Small intestine (tissue), 7 donors: ENCODE results near the gene NIFK. TPM values are rescaled to one million over a fixed set of nuclear protein-coding genes. Genes with fewer than 3 reads are reported as not detected.
"Not testable (repeated sequence)": the region's sequence is repeated elsewhere in the genome, so short reads cannot be mapped to it uniquely, and the experiment has no call there.

Source experiments
- DNase-seq, 2 donors: peaks; one replicate each; pipeline versions ENCODE4 v3.0.0 to v3.0.0-alpha.2; 2013
- FAIRE-seq: peaks from 2 replicates; lab custom pipeline; 2012; peaks lifted over from hg19 to GRCh38; lab: Jason Lieb, UNC
- H3K27ac ChIP-seq, 3 donors: one replicate each; pipeline ENCODE4 v1.5.1; 2013; ENCODE audit warnings: low read length in 2 of 3, mild to moderate bottlenecking in 2 of 3, control low read depth in 1 of 3, inconsistent platforms in 1 of 3, low read depth in 1 of 3, moderate library complexity in 1 of 3
- H3K27me3 ChIP-seq, 3 donors: one replicate each; pipeline ENCODE4 v1.6.1; 2013; ENCODE audit warnings: low read length in 3 of 3, inconsistent platforms in 1 of 3; ENCODE audit not compliant: control insufficient read depth in 3 of 3, insufficient read depth in 3 of 3
- H3K36me3 ChIP-seq, 3 donors: one replicate each; pipeline ENCODE4 v1.6.1; 2013; ENCODE audit warnings: low read length in 3 of 3, inconsistent platforms in 1 of 3, low read depth in 1 of 3, mild to moderate bottlenecking in 1 of 3, moderate library complexity in 1 of 3; ENCODE audit not compliant: control insufficient read depth in 3 of 3, insufficient read depth in 2 of 3
- H3K4me1 ChIP-seq, 3 donors: one replicate each; pipeline ENCODE4 v1.6.1; 2013; ENCODE audit warnings: low read length in 2 of 3, inconsistent platforms in 1 of 3, low read depth in 1 of 3, mild to moderate bottlenecking in 1 of 3, moderate library complexity in 1 of 3; ENCODE audit not compliant: control insufficient read depth in 3 of 3, insufficient read depth in 2 of 3
- H3K4me3 ChIP-seq, 3 donors: one replicate each; pipeline ENCODE4 v1.5.1; 2013; ENCODE audit warnings: low read length in 3 of 3, control low read depth in 1 of 3, inconsistent platforms in 1 of 3, low read depth in 1 of 3, mild to moderate bottlenecking in 1 of 3, moderate library complexity in 1 of 3
- H3K9me3 ChIP-seq, 2 donors: one replicate each; pipeline ENCODE4 v1.6.1; 2013; ENCODE audit warnings: low read depth in 1 of 2, low read length in 1 of 2; ENCODE audit not compliant: control insufficient read depth in 2 of 2, insufficient read depth in 1 of 2
- WGBS, 3 donors: extraction: QIAGEN DNeasy Blood & Tissue Kit; methylation state at CpG; one replicate each; pipeline ENCODE4 v1.1.7; 2013; 5-methylcytosine and 5-hydroxymethylcytosine counted together
- polyA plus RNA-seq, 4 donors: library from polyadenylated mRNA; stranded (reverse) in 3 of 4; unstranded in 1 of 4; fragments of 200-250 nt in 3 of 4; fragments of 120-200 nt in 1 of 4; gene quantifications; one replicate each; pipeline versions ENCODE4 v1.2.1 to v1.2.3, GENCODE V29; 2013
- donor health status: healthy with polysubstance abuse.
- donor health status: control.
- donor health status: control.
- donor health status: Bipolar disorder and iron deficiency.
- donor health status: healthy.

The NIFK gene
- polyA plus RNA-seq, 4 donors: 12.1 to 51.8 (median 30.8) TPM

- Histone ChIP-seq H3K4me1 (peaks cover 0 to 5% (median 3%) of the 10 kb centered on the region in 3 donors), H3K27me3 (no peaks in the 10 kb centered on the region), H3K36me3 (no peaks in the 10 kb centered on the region), H3K9me3 (no peaks in the 10 kb centered on the region), H3K27ac (no peak overlapping the region), H3K4me3 (no peak overlapping the region)
- WGBS, 3 donors: 86 to 88% (median 88%) methylated on average over 11 of the region's 11 CpGs
- DNase-seq (no peak), FAIRE-seq (no peak)
Measured at GRCh38 chr2:121698318-121698930, 38.3 kb downstream of the NIFK start.

- Histone ChIP-seq H3K4me1 (peaks cover 0 to 5% (median 3%) of the 10 kb centered on the region in 3 donors), H3K27me3 (no peaks in the 10 kb centered on the region), H3K9me3 (no peaks in the 10 kb centered on the region), H3K36me3 (no peaks in the 10 kb centered on the region), H3K27ac (no peak overlapping the region), H3K4me3 (no peak overlapping the region)
- no peak for FAIRE-seq
- WGBS, 3 donors: 15 to 34% (median 23%) methylated on average over 4 of the region's 4 CpGs
- DNase-seq: no peak
Measured at GRCh38 chr2:121697108-121697631, 39.5 kb downstream of the NIFK start.

- DNase-seq (no peak), FAIRE-seq (no peak)
- H3K27ac ChIP-seq: no peak overlapping the region
- 83 to 94% (median 92%) methylated on average over 7 of the region's 7 CpGs for WGBS, 3 donors
- H3K4me1 ChIP-seq: peaks cover 0 to 5% (median 3%) of the 10 kb centered on the region in 3 donors
- no peaks in the 10 kb centered on the region for H3K36me3 ChIP-seq
- no peaks in the 10 kb centered on the region for H3K27me3 ChIP-seq
- no peaks in the 10 kb centered on the region for H3K9me3 ChIP-seq
- H3K4me3 ChIP-seq: no peak overlapping the region
Measured at GRCh38 chr2:121696410-121696930, 40.2 kb downstream of the NIFK start.

GRCh38 chr2:121695171-121695451 lies 41.6 kb downstream of the NIFK start:
- Histone ChIP-seq H3K27me3 (no peaks in the 10 kb centered on the region), H3K9me3 (no peaks in the 10 kb centered on the region), H3K4me1 (peaks cover 0 to 5% (median 3%) of the 10 kb centered on the region in 3 donors), H3K27ac (no peak overlapping the region), H3K36me3 (no peaks in the 10 kb centered on the region), H3K4me3 (no peak overlapping the region)
- FAIRE-seq (no peak), DNase-seq (no peak)
- WGBS, 3 donors: 83 to 87% (median 84%) methylated on average over 2 of the region's 2 CpGs

GRCh38 chr2:121694398-121695170 lies 42.1 kb downstream of the NIFK start:
- no peaks in the 10 kb centered on the region for H3K36me3 ChIP-seq
- no peak overlapping the region for H3K4me3 ChIP-seq
- DNase-seq (no peak), FAIRE-seq (no peak)
- H3K27me3 ChIP-seq: no peaks in the 10 kb centered on the region
- H3K27ac ChIP-seq: no peak overlapping the region
- no peaks in the 10 kb centered on the region for H3K9me3 ChIP-seq
- WGBS, 3 donors: 81 to 92% (median 87%) methylated on average over 6 of the region's 6 CpGs
- peaks cover 0 to 3% (median 3%) of the 10 kb centered on the region in 3 donors for H3K4me1 ChIP-seq

GRCh38 chr2:121690572-121690971 lies 46.1 kb downstream of the NIFK start:
- not testable (repeated sequence) for FAIRE-seq, DNase-seq, H3K4me3 ChIP-seq, H3K9me3 ChIP-seq, H3K27me3 ChIP-seq, H3K27ac ChIP-seq, H3K4me1 ChIP-seq, H3K36me3 ChIP-seq
- WGBS, 3 donors: 96 to 100% (median 98%) methylated on average over 3 of the region's 3 CpGs

GRCh38 chr2:121690095-121690494 lies 46.6 kb downstream of the NIFK start:
- no peak for DNase-seq

GRCh38 chr2:121689356-121689755 lies 47.3 kb downstream of the NIFK start:
- DNase-seq: peak in 1 of 2 donors; percentile 32
- Histone ChIP-seq H3K27me3 (no peaks in the 10 kb centered on the region), H3K4me1 (peaks cover 0 to 2% (median 0%) of the 10 kb centered on the region in 3 donors), H3K27ac (no peak overlapping the region), H3K36me3 (no peaks in the 10 kb centered on the region), H3K4me3 (no peak overlapping the region), H3K9me3 (no peaks in the 10 kb centered on the region)
- WGBS, 3 donors: 48 to 62% (median 52%) methylated on average over 4 of the region's 4 CpGs
- FAIRE-seq: no peak

More at GRCh38 chr2:121690095-121690494, 46.6 kb downstream of the NIFK start:
- no peaks in the 10 kb centered on the region for H3K9me3 ChIP-seq
- H3K4me1 ChIP-seq: peaks cover 0 to 2% (median 0%) of the 10 kb centered on the region in 3 donors
- 92 to 99% (median 94%) methylated on average over 6 of the region's 6 CpGs for WGBS, 3 donors
- H3K36me3 ChIP-seq: no peaks in the 10 kb centered on the region
- H3K27me3 ChIP-seq: no peaks in the 10 kb centered on the region
- FAIRE-seq: no peak
- H3K27ac ChIP-seq: no peak overlapping the region
- H3K4me3 ChIP-seq: no peak overlapping the region
